Measurements from ENCODE around the gene GDF7.
A peak's percentile ranks its signal among the peaks of the same experiment; 100 is the strongest.

The GDF7 gene

DNA sequence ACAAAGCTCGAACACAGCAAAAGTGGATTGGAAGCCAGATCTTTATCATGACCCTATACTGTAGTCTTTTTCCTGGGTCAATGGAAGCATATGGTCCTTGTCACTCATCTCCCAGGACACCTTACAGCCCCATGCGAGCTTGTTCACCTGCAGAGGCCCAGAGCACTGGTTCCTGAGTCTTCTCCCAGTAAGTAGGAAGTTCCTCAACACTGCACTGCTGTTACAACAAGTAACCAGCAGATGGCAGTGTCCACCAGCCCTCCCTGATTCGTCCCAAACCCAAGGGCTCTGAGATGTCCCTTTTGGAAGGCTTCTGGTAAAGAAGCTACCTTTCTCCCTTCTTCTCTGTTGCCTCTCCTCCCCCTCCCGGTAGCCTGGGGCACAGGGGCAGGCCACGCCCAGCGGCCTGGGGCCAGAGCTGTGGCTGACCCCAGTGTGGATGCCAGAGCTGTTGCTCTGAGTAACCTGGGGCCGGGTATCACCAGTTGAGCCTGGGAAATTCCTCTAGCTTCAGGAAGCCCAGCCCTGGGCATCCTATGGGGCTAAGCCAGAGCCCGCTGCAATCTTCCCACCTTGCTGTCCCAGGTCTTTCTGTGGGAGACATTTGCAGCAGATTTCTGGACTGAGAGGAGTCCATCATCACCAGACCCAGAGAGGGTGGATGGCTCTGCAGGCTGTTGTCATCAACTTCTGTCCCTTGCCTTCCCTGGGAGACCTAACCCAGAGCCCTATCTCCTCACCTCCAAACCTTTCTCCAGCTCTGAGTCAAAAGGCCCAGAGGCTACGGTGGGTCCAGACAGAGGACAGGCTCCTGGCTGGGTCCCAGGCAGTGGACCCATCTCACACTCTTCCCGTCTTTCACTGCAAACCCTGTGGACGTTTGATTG, 5.3 kb upstream of the GDF7 start:
- DNase-seq (ENCODE audit: low spot score): peak; percentile 88

DNA sequence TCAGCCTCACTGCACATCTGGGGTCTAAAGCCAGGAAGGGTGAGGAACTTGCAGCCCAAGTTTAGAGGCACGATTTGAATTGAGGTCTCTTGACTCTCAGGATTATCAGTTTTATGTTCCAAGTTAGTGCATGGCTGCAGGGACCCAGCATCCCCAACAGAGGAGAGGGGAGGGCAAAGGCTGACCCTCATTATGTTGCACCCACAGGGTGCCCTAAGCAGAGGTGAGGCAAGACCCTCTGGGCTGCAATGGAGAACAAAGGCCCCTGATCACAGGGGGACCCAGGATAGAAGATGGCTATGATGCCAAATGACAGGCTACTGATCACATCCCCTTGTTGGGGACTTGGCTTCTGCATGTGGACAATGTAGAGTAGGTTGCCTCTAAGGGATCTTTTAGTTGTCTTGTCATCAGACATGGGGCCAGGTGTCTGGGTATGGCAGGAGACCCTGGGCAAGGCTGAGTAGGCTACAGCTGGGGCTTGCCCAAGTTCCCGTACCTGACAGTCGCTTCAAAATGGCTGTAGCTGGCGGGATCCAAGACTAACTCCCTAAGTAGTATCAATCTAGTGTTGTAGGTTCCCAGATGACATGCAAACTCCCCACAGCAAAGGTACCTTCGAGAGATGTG, 4.5 kb upstream of the GDF7 start:
- DNase-seq (ENCODE audit: low spot score): no peak

DNA sequence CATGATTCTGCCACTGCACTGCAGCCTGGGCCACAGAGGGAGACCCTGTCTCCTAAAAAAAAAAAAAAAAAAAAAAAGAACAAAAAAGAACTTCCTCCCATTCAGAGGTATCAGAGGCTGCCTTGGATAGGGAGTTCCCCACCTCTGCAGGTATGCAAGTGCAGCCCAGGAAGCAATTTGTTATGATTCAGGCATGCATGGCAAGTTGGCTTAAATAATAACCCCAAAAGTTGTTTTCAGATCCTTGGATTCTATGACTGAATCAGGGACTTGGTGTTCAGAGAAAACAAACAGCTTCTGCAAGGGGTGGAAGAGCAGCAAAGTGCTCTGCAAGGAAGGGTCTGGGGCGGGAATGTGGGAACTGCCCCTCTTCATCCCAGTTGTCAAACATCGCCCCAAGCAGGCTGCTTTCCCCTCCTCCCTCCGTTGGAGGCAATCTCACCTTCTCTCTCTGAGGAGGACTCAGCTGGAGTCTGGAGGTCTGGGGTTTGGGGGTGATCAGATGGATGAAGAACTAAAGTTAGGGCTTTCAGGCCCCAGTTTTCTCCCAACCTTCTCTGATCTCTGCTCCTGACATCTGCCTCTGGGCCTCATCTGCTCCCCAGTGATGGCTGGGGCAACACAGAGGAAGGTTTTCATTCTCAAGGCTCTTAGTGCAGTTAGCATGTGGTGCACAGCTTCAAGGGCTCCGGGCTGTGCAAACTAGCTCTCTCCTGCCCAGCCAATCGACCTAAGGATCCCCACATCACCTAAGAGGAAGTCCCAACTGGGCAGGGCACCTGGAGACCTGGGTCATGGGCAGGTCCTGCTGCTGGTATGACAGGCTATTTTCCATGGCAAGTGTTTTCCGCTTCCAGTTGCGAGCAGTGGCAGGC, 3.5 kb upstream of the GDF7 start:
- DNase-seq (ENCODE audit: low spot score): no peak

DNA sequence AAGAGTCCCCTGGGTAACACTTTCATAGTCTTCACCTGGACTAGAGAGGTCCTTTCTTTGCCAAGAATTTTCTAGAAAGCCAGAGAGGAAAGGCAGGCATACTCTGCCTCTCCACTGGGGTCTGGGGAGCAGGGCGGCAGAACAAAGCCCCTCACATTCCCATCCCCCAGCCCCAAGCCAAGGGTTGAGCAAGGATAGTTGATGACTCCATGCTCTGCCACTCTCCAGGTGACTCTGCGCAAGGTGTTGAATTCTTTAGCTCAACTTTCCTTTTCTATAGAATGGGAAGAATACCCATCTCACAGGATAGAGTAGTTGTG, 2.9 kb upstream of the GDF7 start:
- DNase-seq (ENCODE audit: low spot score): no peak

DNA sequence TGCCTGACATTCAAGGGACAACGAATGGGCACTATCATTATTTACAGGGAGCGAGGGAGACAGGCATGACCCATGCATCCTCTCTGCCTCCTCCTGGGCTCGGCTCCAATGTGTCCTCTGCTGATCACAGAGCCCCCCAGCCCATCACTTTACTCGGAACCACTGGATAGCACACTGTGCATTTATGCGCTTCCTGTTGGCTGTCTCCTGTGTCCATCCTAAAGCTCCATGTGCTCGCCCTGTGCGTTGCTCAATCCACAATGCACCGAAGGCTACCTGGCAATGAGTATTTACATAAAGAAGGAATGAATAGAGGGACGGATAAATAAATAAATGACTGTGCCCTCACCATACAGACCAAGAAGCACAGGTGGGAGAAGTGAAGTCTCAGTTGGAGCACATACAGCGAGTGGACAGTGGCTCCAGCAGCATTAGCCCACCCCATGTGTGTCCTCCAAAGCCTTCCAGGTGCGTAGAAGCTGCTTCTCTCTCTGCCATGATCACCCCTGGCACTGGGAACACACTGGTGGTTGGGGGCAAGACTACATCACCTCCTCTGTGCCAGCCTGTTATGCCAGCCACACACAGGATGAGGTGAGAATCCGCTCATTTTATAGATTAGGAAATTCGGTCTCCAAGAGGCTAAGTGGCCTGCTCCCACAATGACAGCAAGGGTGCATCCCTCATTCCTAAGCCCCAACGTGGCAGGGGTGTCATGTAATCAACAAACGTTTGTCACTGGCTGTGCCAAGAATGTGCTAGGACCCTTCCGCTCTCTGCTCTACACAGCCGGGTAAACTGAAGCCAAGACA, 2.3 kb upstream of the GDF7 start:
- DNase-seq (ENCODE audit: low spot score): no peak

DNA sequence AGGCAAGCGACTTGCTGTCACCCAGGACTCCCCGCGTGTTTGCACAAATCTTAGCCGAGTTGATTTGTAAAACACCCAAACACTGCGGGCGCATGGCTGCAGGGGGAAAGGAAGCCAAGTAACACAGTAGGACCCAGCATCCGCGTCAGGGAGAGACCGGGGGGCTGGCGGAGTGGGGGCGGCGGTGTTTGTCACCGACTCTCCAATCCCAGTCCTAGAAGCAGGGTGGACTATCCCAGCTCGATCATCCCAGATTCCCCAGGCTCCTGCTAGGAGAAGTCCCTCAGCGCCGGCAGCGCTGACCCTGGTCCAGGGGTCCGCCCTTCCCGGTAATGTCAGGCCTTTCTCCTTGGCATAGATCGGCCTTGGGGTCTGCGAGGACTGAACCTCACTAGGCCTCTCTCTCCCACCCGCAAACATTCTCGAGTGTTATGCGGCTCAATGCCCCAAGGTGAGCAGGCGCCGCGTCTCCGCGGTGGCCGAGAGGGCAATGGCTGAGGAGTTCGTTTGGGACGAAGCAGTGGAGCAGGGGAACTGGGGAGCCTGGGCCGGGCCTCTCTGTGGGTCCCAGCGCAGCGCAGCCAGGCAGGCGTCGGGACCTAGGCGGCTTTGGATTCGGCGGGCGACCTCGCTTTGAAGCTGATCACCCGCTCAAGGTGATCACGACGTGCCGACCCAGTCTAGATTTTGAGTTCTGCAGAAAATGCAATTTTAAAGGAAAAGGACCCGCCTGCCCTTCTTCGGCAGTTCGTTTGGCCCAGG, 1.5 kb upstream of the GDF7 start:
- no peak for DNase-seq (ENCODE audit: low spot score)

DNA sequence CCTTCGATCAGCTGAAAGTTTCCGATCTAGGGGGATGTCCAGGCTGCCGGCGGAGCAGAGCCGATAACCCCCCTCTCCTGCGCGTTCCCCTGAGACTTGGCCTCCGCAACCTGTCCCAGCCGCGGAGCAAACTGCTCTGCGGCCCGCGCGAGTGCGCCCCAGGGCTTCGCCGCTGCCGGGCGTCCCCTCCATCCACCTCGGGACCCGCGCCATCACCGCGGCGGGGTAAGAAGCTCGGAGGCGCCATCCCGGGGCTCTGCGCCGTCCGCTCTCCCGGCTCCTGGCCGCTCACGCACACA, 990 bp upstream of the GDF7 start:
- DNase-seq (ENCODE audit: low spot score): no peak

DNA sequence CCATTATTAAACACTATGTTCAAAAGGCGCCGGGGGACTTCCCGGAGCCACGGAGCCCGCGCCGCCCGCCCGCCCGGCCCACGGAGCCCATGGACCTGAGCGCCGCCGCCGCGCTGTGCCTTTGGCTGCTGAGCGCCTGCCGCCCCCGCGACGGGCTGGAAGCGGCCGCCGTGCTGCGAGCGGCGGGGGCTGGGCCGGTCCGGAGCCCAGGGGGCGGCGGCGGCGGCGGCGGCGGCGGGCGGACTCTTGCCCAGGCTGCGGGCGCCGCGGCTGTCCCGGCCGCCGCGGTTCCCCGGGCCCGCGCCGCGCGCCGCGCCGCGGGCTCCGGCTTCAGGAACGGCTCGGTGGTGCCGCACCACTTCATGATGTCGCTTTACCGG, 197 bp downstream of the GDF7 start:
- no peak for DNase-seq (ENCODE audit: low spot score)

DNA sequence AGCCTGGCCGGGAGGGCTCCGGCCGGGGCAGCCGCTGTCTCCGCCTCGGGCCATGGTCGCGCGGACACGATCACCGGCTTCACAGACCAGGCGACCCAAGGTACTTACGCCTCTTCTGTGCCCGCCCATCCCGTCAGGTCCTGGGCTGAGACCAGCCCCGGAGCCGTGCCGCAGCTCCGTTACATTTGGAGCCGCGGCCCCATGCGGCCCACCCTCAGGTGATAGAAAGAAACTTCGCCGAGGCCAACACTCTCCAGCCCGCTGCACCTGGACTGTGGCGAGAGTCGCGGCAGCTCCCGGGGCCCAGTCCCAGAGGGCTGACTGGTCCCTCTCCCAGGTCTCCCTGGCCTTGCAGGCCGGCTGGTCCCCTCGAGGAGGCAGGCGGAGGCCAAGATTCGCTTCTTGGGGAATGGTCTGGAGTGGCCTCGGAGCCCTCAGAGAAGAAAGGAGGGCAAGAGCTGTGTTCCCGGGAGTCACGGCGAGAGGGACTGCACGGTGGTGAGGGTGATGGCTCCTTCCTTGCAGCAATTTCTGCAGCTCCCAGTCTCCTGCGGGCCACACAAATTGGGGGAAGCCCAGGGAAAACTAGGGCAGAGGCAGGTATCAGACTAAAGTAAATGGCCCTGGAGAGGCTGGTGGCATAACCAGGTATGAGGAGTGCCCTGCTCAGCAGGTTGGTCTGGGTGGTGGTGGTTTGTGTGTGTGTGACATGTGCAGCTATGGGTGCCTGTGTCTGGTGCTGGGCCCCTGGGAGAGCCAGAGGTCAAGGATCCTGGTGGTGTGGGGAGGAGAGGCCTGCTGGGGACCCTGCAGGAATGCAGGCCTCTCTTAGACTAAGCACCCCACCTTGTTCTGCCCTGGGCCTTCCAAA, 822 bp downstream of the GDF7 start:
- no peak for DNase-seq (ENCODE audit: low spot score)

DNA sequence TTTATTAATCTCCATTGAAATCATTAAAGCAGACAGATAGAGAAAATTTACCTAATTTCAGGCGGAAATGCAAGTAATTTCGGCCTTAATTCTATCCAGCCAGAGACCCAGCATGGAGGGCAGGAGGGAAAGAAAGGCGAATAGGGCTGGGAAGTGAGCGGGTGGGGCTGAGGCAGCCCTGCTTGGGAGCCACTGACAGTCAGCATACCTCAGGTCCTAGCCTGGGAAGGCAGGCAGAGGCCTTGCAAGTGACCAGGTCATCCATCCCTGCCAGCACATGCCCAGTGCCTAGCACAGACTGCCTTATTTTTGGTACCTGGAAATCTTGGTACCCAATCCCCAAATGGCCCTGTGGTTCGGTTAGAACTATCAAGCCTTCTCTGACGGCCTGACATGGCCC, 1.5 kb downstream of the GDF7 start:
- no peak for DNase-seq (ENCODE audit: low spot score)

DNA sequence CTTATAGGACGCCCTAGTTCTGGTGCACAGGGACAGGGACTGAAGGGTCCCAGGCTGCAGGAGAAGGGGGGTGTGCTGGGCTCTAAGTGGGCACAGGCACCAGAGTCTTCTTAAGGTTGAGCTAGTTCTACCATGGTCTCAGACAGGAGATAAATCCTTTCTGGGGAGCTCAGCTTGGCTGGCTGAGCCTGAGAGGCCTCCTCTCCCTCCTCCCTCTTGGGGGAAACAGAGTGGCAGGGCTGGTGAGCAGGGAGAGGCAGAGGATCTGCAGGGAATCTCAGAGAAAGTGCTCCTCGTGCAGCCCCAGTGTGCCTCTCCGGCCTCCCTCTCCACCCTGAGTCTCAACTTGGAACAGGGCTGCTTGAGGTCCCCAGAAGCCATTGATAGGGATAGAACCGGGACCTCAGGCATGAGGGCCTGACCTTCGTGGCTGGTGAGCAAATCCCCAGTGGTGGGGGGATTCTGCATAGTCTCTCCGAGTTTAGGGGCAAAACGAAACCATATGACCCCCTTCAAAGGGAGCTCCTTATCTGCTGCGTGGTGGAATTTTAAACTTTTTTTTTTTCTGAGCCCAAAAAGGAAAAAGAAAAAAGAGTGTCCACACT, 2.0 kb downstream of the GDF7 start:
- DNase-seq (ENCODE audit: low spot score): no peak

DNA sequence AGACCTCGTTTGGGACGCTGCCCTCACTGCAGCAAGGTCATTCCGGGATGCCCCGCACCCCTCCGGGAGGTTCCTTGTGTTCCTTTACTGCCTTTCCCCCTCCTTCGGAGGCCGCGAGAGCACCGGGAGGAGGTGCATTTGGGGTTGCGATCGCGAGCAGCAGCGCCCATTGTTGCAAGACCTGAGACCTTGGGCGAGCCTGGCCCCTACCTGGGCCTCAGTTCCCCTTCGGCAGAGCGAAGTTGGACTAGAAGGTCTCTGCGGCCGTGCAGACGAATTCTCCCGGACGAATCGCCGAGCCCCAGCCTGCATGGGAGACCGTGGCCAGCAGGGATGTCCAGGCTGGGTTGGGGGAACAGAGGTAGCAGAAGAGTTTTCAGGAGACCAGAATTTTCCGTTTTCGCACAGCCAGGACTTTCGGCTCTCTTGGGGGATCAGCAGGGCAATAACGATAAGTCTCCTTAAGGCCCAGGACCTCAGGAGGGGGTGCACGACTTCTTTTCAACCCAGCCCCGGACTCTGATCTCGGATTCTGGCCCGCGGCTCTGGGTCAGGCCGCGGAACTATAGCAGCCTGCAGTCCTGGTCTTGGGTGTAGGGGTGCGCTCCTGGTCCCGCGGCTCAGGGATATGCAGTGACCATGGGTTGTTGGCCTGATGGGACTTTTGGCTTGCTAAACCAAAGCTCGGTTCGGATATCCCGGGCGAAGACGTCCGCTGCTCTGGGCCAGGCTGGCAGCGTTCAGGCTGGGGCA, 2.8 kb downstream of the GDF7 start:
- DNase-seq (ENCODE audit: low spot score): no peak

DNA sequence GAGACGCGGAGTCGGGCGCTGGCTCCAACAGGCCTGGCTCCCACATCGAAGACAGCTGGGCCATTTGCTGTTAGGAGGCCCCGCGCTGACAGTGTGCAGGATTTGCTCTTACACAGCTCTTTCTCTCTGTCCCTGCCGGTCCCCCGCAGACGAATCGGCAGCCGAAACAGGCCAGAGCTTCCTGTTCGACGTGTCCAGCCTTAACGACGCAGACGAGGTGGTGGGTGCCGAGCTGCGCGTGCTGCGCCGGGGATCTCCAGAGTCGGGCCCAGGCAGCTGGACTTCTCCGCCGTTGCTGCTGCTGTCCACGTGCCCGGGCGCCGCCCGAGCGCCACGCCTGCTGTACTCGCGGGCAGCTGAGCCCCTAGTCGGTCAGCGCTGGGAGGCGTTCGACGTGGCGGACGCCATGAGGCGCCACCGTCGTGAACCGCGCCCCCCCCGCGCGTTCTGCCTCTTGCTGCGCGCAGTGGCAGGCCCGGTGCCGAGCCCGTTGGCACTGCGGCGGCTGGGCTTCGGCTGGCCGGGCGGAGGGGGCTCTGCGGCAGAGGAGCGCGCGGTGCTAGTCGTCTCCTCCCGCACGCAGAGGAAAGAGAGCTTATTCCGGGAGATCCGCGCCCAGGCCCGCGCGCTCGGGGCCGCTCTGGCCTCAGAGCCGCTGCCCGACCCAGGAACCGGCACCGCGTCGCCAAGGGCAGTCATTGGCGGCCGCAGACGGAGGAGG, 3.5 kb downstream of the GDF7 start:
- DNase-seq (ENCODE audit: low spot score): no peak

DNA sequence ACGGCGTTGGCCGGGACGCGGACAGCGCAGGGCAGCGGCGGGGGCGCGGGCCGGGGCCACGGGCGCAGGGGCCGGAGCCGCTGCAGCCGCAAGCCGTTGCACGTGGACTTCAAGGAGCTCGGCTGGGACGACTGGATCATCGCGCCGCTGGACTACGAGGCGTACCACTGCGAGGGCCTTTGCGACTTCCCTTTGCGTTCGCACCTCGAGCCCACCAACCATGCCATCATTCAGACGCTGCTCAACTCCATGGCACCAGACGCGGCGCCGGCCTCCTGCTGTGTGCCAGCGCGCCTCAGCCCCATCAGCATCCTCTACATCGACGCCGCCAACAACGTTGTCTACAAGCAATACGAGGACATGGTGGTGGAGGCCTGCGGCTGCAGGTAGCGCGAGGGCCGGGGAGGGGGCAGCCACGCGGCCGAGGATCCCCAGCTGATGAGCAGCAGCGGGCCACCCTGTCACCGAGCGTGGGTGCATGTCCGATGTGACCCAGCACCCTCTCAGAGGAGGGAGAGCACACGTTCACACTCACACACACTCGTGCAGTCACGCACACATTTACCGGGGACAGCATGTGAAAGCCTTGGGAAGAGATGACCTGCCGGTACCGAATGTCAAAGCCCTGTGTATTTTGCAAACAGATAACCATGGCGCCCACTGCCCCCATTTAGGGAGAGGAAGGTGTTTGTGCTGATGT, 4.2 kb downstream of the GDF7 start:
- DNase-seq (ENCODE audit: low spot score): no peak

DNA sequence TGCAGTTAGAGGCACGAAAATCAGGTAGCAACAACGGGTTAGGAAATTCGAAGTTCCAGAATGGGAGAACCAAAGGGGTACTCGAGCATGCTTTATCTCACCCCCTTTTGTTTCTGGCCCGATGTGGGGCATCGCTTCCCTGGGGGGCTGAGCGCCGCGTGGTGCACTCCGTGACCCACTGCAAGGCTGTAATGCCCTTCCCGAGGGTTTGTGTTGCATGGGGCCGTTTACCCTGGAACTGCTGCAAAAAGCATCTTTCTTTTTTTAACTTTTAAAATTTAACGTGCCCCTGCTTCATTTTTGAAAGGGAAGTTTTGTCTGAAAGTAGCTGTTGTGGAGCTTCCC, 4.8 kb downstream of the GDF7 start:
- DNase-seq (ENCODE audit: low spot score): no peak

DNA sequence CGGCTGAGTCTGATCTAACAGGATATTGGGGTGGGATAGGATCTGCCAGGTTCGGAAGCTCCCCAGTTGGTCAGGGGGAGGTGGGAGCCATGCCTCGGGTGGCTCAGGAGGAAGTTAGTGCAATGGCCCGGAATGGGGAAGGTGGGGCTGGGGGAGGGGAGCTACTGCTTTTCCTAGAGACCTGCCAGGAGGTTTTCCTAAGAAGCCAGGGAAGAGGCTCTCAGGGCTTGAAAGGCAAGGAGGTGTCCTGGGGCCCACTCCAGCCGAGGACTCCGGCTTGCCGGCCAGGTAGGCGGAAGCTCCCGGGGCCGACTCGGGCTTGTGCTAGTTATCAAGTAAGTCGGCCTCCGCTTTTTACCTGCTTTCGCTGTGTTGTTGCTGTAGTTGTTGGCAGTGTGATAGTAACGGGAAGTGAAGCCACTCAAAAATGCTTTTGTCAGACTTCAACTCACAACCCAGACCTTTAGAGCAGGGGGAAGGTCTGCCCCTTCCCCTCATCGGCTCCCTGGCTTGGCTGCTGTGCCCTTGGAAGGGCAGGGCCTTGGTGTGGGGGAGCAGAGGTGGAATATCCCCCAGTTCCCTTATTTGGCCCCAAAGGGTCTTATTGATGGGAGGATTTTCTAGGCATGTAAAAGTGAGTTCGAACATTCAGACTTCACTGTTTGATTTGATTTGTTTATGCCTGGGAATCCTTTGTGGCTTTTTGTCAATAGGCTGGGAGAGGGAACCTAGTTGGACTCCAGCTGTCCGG, 5.4 kb downstream of the GDF7 start:
- no peak for DNase-seq (ENCODE audit: low spot score)

DNA sequence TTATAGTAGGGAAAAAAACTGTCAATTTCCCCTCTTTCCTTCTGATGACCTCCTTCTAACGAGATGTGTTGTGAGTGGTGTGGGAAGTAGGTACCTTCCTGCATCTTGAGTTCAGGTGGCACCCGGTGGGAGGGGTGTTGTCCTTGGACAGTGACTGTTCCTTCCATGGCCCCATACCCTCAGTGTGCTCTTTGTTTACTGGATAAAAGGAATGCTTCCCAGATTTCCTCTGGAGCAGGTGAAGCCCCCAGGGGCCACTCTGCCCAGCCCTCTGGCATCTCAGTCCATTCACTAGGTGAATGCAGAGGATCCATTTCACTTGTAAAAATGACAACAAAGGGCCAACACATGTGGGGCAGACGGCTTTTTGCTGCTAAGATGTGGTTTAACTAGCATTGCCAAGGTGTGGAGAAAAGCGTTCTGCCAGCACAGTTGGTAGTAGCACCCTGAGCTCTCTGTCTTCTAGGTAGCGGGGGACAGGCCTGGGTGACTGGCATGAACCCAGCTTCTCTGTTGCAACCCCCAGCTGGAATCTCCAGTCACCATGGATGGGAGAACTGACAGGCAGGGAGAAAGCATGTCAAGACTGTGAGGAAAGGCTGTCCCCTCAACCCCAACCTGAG, 6.9 kb downstream of the GDF7 start:
- DNase-seq (ENCODE audit: low spot score): no peak

Data from COLO829 (cell line).